Caco-2 (cell line): ENCODE measurements around the gene MLXIP. TPM values are rescaled to one million over a fixed set of nuclear protein-coding genes. Genes with fewer than 3 reads are reported as not detected.

ENCODE experiments used
- BruUV-seq: library from RNA; stranded (reverse); fragments of 400-500 nt; replicated peaks from 2 replicates; lab custom pipeline; 2021; lab: Mats Ljungman, UMichigan
- CTCF ChIA-PET: fragments of 300-600 bp; sonication (Branson Sonifier 250); formaldehyde crosslinking; loops from one replicate; lab custom pipeline; 2022; ENCODE audit warnings: antibody characterized with exemption; lab: Charles Lee
- POLR2A ChIA-PET: fragments of 300-600 bp; sonication (Branson Sonifier 250); formaldehyde crosslinking; loops from one replicate; lab custom pipeline; 2022; ENCODE audit warnings: antibody characterized with exemption; lab: Charles Lee
- DNase-seq, 2 experiments: peaks; one replicate each; pipeline versions ENCODE4 v3.0.0 to v3.0.0-alpha.2; 2020 to 2022
- H3K27me3 ChIP-seq: replicated peaks from 2 replicates; pipeline ENCODE4 v1.6.0; 2011; ENCODE audit warnings: low read length; ENCODE audit not compliant: control insufficient read depth, insufficient read depth
- H3K36me3 ChIP-seq: 2 replicates; pipeline ENCODE4 v1.5.1; 2011; ENCODE audit warnings: low read length; ENCODE audit not compliant: control insufficient read depth, insufficient read depth
- H3K4me1 ChIP-seq: fragments of 250-450 bp; sonication (Bioruptor Pico); 2 replicates; pipeline ENCODE4 v1.5.1; 2020; ENCODE audit warnings: mild to moderate bottlenecking
- H3K4me3 ChIP-seq: 2 replicates; pipeline ENCODE4 v1.5.1; 2011; ENCODE audit warnings: low read depth, mild to moderate bottlenecking, control low read depth, low read length
- H3K9me3 ChIP-seq: fragments of 250-450 bp; sonication (Bioruptor Pico); 2 replicates; pipeline ENCODE4 v1.5.1; 2020; ENCODE audit warnings: mild to moderate bottlenecking, moderate library complexity
- H3K27ac Mint-ChIP-seq: one replicate; pipeline ENCODE4 v1.8.0; 2022; ENCODE audit warnings: mixed read lengths; ENCODE audit not compliant: unreplicated experiment
- H3K27me3 Mint-ChIP-seq: one replicate; pipeline ENCODE4 v1.8.0; 2022; ENCODE audit warnings: mixed read lengths; ENCODE audit not compliant: insufficient read depth, unreplicated experiment
- H3K36me3 Mint-ChIP-seq: one replicate; pipeline ENCODE4 v1.8.0; 2022; ENCODE audit warnings: mild to moderate bottlenecking, mixed read lengths; ENCODE audit not compliant: insufficient read depth, unreplicated experiment
- H3K4me1 Mint-ChIP-seq: one replicate; pipeline ENCODE4 v1.8.0; 2022; ENCODE audit warnings: low read depth, mixed read lengths; ENCODE audit not compliant: unreplicated experiment
- H3K4me3 Mint-ChIP-seq: one replicate; pipeline ENCODE4 v1.8.0; 2022; ENCODE audit warnings: mild to moderate bottlenecking, moderate library complexity, mixed read lengths; ENCODE audit not compliant: unreplicated experiment
- H3K9me3 Mint-ChIP-seq: one replicate; pipeline ENCODE4 v1.8.0; 2022; ENCODE audit warnings: mixed read lengths; ENCODE audit not compliant: unreplicated experiment
- intact Hi-C: fragments of 100-400 bp; cut with micrococcal nuclease; formaldehyde crosslinking; loops from one replicate; pipeline ENCODE4 v1.10.0; 2022; ENCODE audit not compliant: unreplicated experiment
- total RNA-seq: library from RNA; stranded (reverse); gene quantifications from 2 replicates; pipeline ENCODE4 v1.2.3, GENCODE V29; 2022
- TF ChIP-seq, protein P1 (sequence below), 2 experiments: fragments of 200-600 bp in 1 of 2; IDR thresholded peaks; 1 replicate in 1 of 2; 2 replicates in 1 of 2; pipeline versions ENCODE4 v1.5.1 to v1.8.0; 2011 to 2022; ENCODE audit warnings: antibody characterized with exemption in 1 of 2, control low read depth in 1 of 2, inconsistent platforms in 1 of 2, low read depth in 1 of 2, low read length in 1 of 2, mild to moderate bottlenecking in 1 of 2, moderate library complexity in 1 of 2; ENCODE audit not compliant: insufficient read depth in 1 of 2, severe bottlenecking in 1 of 2, unreplicated experiment in 1 of 2

MLXIP gene
- total RNA-seq, 1 experiment from 2014 or later = 54.5 TPM

DNA sequence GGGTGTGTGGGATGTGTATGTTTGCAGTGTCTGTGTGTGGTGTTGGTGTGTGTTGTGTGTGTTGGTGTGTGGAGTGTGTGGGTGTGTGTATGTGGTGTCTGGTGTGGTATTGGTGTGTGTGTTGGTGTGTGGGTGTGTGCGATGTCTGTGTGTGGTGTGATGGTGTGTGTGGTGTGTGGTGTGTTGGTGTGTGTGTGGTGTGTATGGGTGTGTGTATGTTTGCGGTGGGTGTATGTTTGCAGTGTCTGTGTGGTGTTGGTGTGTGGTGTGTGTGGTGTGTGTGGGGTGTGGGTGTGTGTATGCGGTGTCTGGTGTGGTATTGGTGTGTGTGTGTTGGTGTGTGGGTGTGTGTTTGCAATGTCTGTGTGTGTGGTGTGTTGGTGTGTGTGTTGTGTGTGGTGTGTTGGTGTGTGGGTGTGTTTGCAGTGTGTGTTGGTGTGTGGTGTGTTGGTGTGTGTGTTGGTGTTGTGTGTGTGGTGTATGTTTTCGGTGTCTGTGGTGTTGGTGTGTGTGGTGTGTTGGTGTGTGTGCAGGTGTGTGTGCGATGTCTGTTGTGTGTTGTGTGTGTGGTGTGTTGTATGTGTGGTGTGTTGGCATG, 15.7 kb downstream of the MLXIP start:
- Mint-ChIP-seq H3K4me3 (no peak overlapping the region), H3K27ac (no peak overlapping the region), H3K9me3 (no peaks in the 10 kb centered on the region), H3K4me1 (peaks cover 19% of the 10 kb centered on the region), H3K27me3 (no peaks in the 10 kb centered on the region), H3K36me3 (peaks cover 6% of the 10 kb centered on the region)
- H3K27me3 ChIP-seq = no peaks in the 10 kb centered on the region
- H3K36me3 ChIP-seq = no peaks in the 10 kb centered on the region
- ChIA-PET POLR2A (no interaction called here), CTCF (no interaction called here)
- DNase-seq = no peak
- BruUV-seq = no TSS peak
- intact Hi-C loops = no loop called here
- no peak overlapping the region for H3K4me3 ChIP-seq
- TF ChIP-seq, protein P1, sequence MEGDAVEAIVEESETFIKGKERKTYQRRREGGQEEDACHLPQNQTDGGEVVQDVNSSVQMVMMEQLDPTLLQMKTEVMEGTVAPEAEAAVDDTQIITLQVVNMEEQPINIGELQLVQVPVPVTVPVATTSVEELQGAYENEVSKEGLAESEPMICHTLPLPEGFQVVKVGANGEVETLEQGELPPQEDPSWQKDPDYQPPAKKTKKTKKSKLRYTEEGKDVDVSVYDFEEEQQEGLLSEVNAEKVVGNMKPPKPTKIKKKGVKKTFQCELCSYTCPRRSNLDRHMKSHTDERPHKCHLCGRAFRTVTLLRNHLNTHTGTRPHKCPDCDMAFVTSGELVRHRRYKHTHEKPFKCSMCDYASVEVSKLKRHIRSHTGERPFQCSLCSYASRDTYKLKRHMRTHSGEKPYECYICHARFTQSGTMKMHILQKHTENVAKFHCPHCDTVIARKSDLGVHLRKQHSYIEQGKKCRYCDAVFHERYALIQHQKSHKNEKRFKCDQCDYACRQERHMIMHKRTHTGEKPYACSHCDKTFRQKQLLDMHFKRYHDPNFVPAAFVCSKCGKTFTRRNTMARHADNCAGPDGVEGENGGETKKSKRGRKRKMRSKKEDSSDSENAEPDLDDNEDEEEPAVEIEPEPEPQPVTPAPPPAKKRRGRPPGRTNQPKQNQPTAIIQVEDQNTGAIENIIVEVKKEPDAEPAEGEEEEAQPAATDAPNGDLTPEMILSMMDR (IDR thresholded peaks at IDR 0.05; ENCODE audit: insufficient read depth in 1 of 2, low read depth in 1 of 2, low read length in 1 of 2, severe bottlenecking in 1 of 2, unreplicated experiment in 1 of 2) = no peak
- H3K4me1 ChIP-seq = peaks cover 35% of the 10 kb centered on the region
- no peaks in the 10 kb centered on the region for H3K9me3 ChIP-seq

DNA sequence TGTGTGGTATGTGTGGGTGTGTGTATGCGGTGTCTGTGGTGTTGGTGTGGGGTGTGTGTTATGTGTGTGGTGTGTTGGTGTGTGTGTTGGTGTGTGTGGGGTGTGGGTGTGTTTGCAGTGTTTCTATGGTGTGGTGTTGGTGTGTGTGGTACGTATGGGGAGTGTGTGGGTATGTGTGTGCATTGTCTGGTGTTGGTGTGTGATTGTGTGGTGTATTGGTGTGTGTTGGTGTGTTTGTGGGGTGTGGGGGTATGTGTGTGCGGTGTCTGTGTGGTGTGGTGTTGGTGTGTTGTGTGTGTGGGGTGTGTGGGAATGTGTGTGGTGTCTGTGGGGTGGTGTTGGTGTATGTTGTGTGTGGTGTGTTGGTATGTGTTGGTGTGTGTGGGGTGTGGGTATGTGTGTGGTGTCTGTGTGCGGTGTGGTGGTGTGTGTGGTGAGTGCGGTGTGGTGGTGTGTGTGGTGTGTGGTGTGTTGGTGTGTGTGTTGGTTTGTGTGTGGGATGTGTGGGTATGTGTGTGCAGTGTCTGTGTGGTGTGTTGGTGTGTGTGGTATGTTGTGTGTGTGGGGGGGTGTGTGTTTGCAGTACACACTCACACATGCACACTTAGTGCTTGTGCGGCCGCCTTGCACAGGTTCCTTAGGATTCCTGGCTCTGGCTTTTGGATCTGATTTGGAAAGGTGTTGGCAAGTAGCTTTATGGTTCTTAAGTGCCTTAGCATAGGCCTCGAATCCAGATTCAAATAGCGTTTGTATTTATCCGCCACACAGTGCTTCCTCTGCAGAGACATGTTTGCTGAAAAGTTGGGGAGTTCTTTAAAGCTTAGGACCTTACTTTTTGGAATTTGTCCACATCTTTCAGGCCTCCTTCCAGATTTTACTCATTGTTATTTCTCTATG, 16.4 kb downstream of the MLXIP start:
- peaks cover 38% of the 10 kb centered on the region for H3K4me1 ChIP-seq
- H3K9me3 ChIP-seq = no peaks in the 10 kb centered on the region
- Mint-ChIP-seq H3K36me3 (peaks cover 6% of the 10 kb centered on the region), H3K27me3 (no peaks in the 10 kb centered on the region), H3K4me3 (no peak overlapping the region), H3K9me3 (no peaks in the 10 kb centered on the region), H3K27ac (no peak overlapping the region), H3K4me1 (peaks cover 19% of the 10 kb centered on the region)
- ChIA-PET POLR2A (interaction anchor here (1.0 kb wide), 1 partner anchor 17 kb away, joined by 4 read pairs; the partner anchor contains the start of gene MLXIP), CTCF (no interaction called here)
- BruUV-seq = no TSS peak
- H3K27me3 ChIP-seq = no peaks in the 10 kb centered on the region
- peak in 1 of 2 experiments; percentile 46 for DNase-seq
- TF ChIP-seq, protein P1 (IDR thresholded peaks at IDR 0.05; ENCODE audit: insufficient read depth in 1 of 2, low read depth in 1 of 2, low read length in 1 of 2, severe bottlenecking in 1 of 2, unreplicated experiment in 1 of 2) = no peak
- H3K4me3 ChIP-seq = no peak overlapping the region
- no peaks in the 10 kb centered on the region for H3K36me3 ChIP-seq
- intact Hi-C loops = no loop called here

DNA sequence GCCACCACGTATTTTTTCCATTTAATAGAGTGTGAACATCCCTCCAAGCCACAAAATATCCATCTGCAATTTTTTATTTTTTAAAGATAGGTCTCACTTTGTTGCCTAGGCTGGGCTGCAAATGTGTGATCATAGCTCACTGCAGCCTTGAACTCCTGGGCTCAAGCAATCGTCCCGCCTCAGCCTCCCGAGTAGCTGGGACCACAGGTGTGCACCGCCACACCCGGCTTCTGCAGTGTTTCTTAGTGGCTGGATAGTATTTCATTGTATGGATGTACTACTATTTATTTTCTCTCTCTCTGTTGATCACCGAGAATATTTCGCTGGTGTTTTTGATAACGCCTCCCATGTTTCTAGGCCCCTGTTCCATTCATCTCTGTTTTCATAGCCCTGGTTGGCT, 17.5 kb downstream of the MLXIP start:
- Mint-ChIP-seq H3K27me3 (no peaks in the 10 kb centered on the region), H3K4me1 (peaks cover 19% of the 10 kb centered on the region), H3K4me3 (no peak overlapping the region), H3K36me3 (peaks cover 6% of the 10 kb centered on the region), H3K27ac (peak overlapping the region; percentile 59), H3K9me3 (no peaks in the 10 kb centered on the region)
- ChIA-PET POLR2A (interaction anchor here (0.5 kb wide), 1 partner anchor 1488 kb away, joined by 7 read pairs; the partner anchor contains the start of gene TMED2), CTCF (no interaction called here)
- intact Hi-C loops = no loop called here
- no peaks in the 10 kb centered on the region for H3K36me3 ChIP-seq
- BruUV-seq = no TSS peak
- no peak for DNase-seq
- TF ChIP-seq, protein P1 (IDR thresholded peaks at IDR 0.05; ENCODE audit: insufficient read depth in 1 of 2, low read depth in 1 of 2, low read length in 1 of 2, severe bottlenecking in 1 of 2, unreplicated experiment in 1 of 2) = no peak
- no peaks in the 10 kb centered on the region for H3K9me3 ChIP-seq
- no peaks in the 10 kb centered on the region for H3K27me3 ChIP-seq
- H3K4me3 ChIP-seq = no peak overlapping the region
- H3K4me1 ChIP-seq = peaks cover 36% of the 10 kb centered on the region
